Lung (tissue), 12 donors: ENCODE measurements around the gene ABCC4. TPM values are rescaled to one million over a fixed set of nuclear protein-coding genes. Genes with fewer than 3 reads are reported as not detected.
A peak's percentile ranks its signal among the peaks of the same experiment; 100 is the strongest.

Experiments
- ATAC-seq: fragments of 200-7000 bp; cut with Tn5 transposase; one replicate; pipeline ENCODE4 v1.9.1; 2020; ENCODE audit warnings: moderate number of reproducible peaks; ENCODE audit not compliant: insufficient read depth, low FRiP score
- DNase-seq, 3 donors: peaks; one replicate each; pipeline ENCODE4 v3.0.0-alpha.2; 2013 to 2017
- H3K27ac ChIP-seq, 2 donors: one replicate each; pipeline ENCODE4 v1.5.1; 2013; ENCODE audit warnings: mild to moderate bottlenecking in 2 of 2, moderate library complexity in 2 of 2, control low read depth in 1 of 2, inconsistent platforms in 1 of 2, low read depth in 1 of 2, low read length in 1 of 2
- H3K27me3 ChIP-seq, 3 donors: one replicate each; pipeline ENCODE4 v1.5.1; 2013; ENCODE audit warnings: low read length in 2 of 3; ENCODE audit not compliant: control insufficient read depth in 3 of 3, insufficient read depth in 3 of 3
- H3K36me3 ChIP-seq, 4 donors: one replicate each; pipeline ENCODE4 v1.5.1; 2013; ENCODE audit warnings: low read length in 4 of 4, mild to moderate bottlenecking in 1 of 4, moderate library complexity in 1 of 4; ENCODE audit not compliant: control insufficient read depth in 4 of 4, insufficient read depth in 4 of 4
- H3K4me1 ChIP-seq, 5 donors: one replicate each; pipeline ENCODE4 v1.5.1; 2013; ENCODE audit warnings: low read length in 5 of 5, mild to moderate bottlenecking in 2 of 5, moderate library complexity in 1 of 5; ENCODE audit not compliant: control insufficient read depth in 5 of 5, insufficient read depth in 5 of 5
- H3K4me3 ChIP-seq: one replicate; pipeline ENCODE4 v1.5.1; 2013; ENCODE audit warnings: mild to moderate bottlenecking, control low read depth, moderate library complexity
- H3K9ac ChIP-seq, 2 donors: one replicate each; pipeline ENCODE4 v1.5.1; 2013; ENCODE audit warnings: low read length in 2 of 2, control low read depth in 1 of 2; ENCODE audit not compliant: insufficient read depth in 1 of 2
- H3K9me3 ChIP-seq, 4 donors: one replicate each; pipeline ENCODE4 v1.5.1; 2013; ENCODE audit warnings: low read length in 3 of 4, mild to moderate bottlenecking in 1 of 4, moderate library complexity in 1 of 4; ENCODE audit not compliant: control insufficient read depth in 4 of 4, insufficient read depth in 3 of 4
- CTCF ChIP-seq: IDR thresholded peaks from 2 replicates; pipeline ENCODE4 v1.5.1; 2012; ENCODE audit warnings: mild to moderate bottlenecking; ENCODE audit errors: control extremely low read depth, extremely low read depth
- WGBS, 2 donors: extraction: QIAGEN DNeasy Blood & Tissue Kit; methylation state at CpG; one replicate each; pipeline ENCODE4 v1.1.7; 2013; 5-methylcytosine and 5-hydroxymethylcytosine counted together
- polyA plus RNA-seq, 2 donors: library from polyadenylated mRNA; stranded (reverse); fragments of 200-250 nt; gene quantifications; one replicate each; pipeline ENCODE4 v1.2.1, GENCODE V29; 2013
- total RNA-seq, 2 donors: library from RNA; depleted of rRNA in 1 of 2; stranded (reverse); fragments of >200 nt in 1 of 2; gene quantifications; one replicate each; pipeline ENCODE4 v1.2.1, GENCODE V29; 2014 to 2021
- donor health status: control.
- donor health status: control.
- donor health status: Bipolar disorder and iron deficiency.
- donor health status: healthy.
- donor health status: DM: yes; HTN: yes; CAD: no.

The ABCC4 gene
- total and polyA plus RNA-seq, 4 donors: 7.1 to 38.7 (median 20.6) TPM

GRCh38 chr13:95248953-95249352 lies 52.3 kb downstream of the ABCC4 start:
- Histone ChIP-seq H3K9me3 (no peaks in the 10 kb centered on the region), H3K27me3 (no peaks in the 10 kb centered on the region), H3K36me3 (peaks cover 0 to 6% (median 0%) of the 10 kb centered on the region in 4 donors), H3K4me3 (no peak overlapping the region), H3K27ac (no peak overlapping the region), H3K4me1 (peaks cover 0 to 6% (median 0%) of the 10 kb centered on the region in 5 donors), H3K9ac (no peak overlapping the region)
- TF ChIP-seq CTCF: no peak
- WGBS, 2 donors: 96 to 100% methylated on average over 2 of the region's 2 CpGs
- DNase-seq (no peak), ATAC-seq (no peak)

- WGBS, 2 donors: 46 to 60% methylated on average over 2 of the region's 2 CpGs
- Histone ChIP-seq H3K27me3 (no peaks in the 10 kb centered on the region), H3K36me3 (peaks cover 0 to 6% (median 0%) of the 10 kb centered on the region in 4 donors), H3K27ac (no peak overlapping the region), H3K4me1 (peaks cover 0 to 6% (median 0%) of the 10 kb centered on the region in 5 donors), H3K9me3 (no peaks in the 10 kb centered on the region), H3K9ac (no peak overlapping the region), H3K4me3 (no peak overlapping the region)
- no peak for TF ChIP-seq CTCF
- no peak for DNase-seq
- no peak for ATAC-seq
These were observed 53.4 kb downstream of the ABCC4 start for GRCh38 chr13:95247852-95248251.

DNA sequence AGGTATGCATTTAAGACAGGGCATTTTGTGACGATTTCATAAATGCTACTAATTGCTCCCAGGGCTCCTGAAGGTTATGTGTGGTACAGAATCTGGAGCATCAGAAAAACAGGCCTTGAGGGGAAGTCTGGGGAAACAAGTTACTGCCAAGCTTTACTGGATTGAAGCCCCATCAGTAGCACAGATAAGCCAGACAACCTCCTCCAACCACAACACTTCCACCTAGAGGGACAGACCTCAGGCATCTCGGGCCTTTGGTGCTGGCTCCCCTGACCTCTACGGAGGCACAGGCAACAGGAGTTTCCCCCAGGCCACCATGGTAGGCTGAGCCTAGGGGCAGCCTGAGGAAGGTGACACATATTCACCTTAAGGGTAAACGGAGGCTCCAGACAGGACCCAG lies 54.1 kb downstream of the ABCC4 start:
- Histone ChIP-seq H3K9me3 (no peaks in the 10 kb centered on the region), H3K9ac (no peak overlapping the region), H3K36me3 (peaks cover 0 to 6% (median 0%) of the 10 kb centered on the region in 4 donors), H3K27me3 (no peaks in the 10 kb centered on the region), H3K27ac (peak overlapping the region in 1 of 2 donors; percentile 41), H3K4me3 (no peak overlapping the region), H3K4me1 (peaks cover 0 to 6% (median 0%) of the 10 kb centered on the region in 5 donors)
- ATAC-seq: no peak
- TF ChIP-seq CTCF: no peak
- no peak for DNase-seq
- 56 to 72% methylated on average over 4 of the region's 4 CpGs for WGBS, 2 donors
